Colonic mucosa (tissue), 4 donors: Measurements from ENCODE around the gene PSMC3. TPM values are rescaled to one million over a fixed set of nuclear protein-coding genes. Genes with fewer than 3 reads are reported as not detected.

Experiments
- DNase-seq: peaks from one replicate; pipeline ENCODE4 v3.0.0-alpha.2; 2020
- H3K27ac ChIP-seq: fragments of 200-600 bp; one replicate; pipeline ENCODE4 v1.8.0; 2021
- H3K27me3 ChIP-seq: fragments of 200-600 bp; one replicate; pipeline ENCODE4 v1.8.0; 2021
- H3K36me3 ChIP-seq: fragments of 200-600 bp; one replicate; pipeline ENCODE4 v1.8.0; 2021
- H3K4me1 ChIP-seq: fragments of 200-600 bp; one replicate; pipeline ENCODE4 v1.8.0; 2021; ENCODE audit warnings: mild to moderate bottlenecking
- H3K4me3 ChIP-seq: fragments of 200-600 bp; one replicate; pipeline ENCODE4 v1.8.0; 2021
- H3K9ac ChIP-seq, 2 donors: one replicate each; pipeline ENCODE4 v1.7.0; 2013; ENCODE audit warnings: control low read depth in 2 of 2, low read depth in 2 of 2, low read length in 2 of 2
- H3K9me3 ChIP-seq: fragments of 200-600 bp; one replicate; pipeline ENCODE4 v1.8.0; 2021
- CTCF ChIP-seq: fragments of 200-600 bp; IDR thresholded peaks from one replicate; pipeline ENCODE4 v1.8.0; 2022; ENCODE audit warnings: antibody characterized with exemption, mild to moderate bottlenecking
- intact Hi-C: fragments of 100-400 bp; cut with DNase I; formaldehyde crosslinking; loops from one replicate; pipeline ENCODE4 v1.14.1; 2022
- total RNA-seq, 2 donors: library from RNA; stranded (reverse); fragmentation: NEBNext Ultra II Directional in 1 of 2; extraction: Animal tissue kit (Norgen Biotek cat#: 25700) in 1 of 2; gene quantifications; one replicate each; pipeline ENCODE4 v1.2.1, GENCODE V29; 2021
- donor health status: healthy.
- donor health status: DM: no; HTN: no; CAD: no.
- donor health status: DM: no; HTN: no; CAD: no.

PSMC3 gene
- total RNA-seq = 100 to 1,000 TPM in 1 of 2 donors, 10 to 100 TPM in 1; 74.4 to 152 TPM

GRCh38 chr11:47426062-47426956, at the start of gene PSMC3:
Gene PSMC3 (minus strand): TSS chr11:47426439. CDS start chr11:47426279, 160 bp downstream.
- no peak for TF ChIP-seq CTCF
- H3K9me3 ChIP-seq = no peaks in the 10 kb centered on the region
- H3K36me3 ChIP-seq = peaks cover 5% of the 10 kb centered on the region
- H3K27ac ChIP-seq = peak within 1 kb of the TSS; percentile 82
- DNase-seq = peak; percentile 99
- H3K4me1 ChIP-seq = peaks cover 8% of the 10 kb centered on the region
- no peaks in the 10 kb centered on the region for H3K27me3 ChIP-seq
- peak within 1 kb of the TSS; percentile 74 to 81 for H3K9ac ChIP-seq
- peak within 1 kb of the TSS; percentile 98 for H3K4me3 ChIP-seq
- intact Hi-C loops = no loop called here

- Histone ChIP-seq H3K9ac (no peak overlapping the region), H3K4me1 (peaks cover 8% of the 10 kb centered on the region), H3K27ac (no peak overlapping the region), H3K27me3 (no peaks in the 10 kb centered on the region), H3K9me3 (no peaks in the 10 kb centered on the region), H3K4me3 (no peak overlapping the region), H3K36me3 (peaks cover 33% of the 10 kb centered on the region)
- intact Hi-C loops = loop anchor here (10.0 kb wide), 1 partner anchor 74 kb away; no protein-coding TSS in a partner anchor
- DNase-seq = no peak
- no peak for TF ChIP-seq CTCF
Observed at GRCh38 chr11:47470671-47471070, 44.4 kb upstream of the PSMC3 start.

- no peaks in the 10 kb centered on the region for H3K27me3 ChIP-seq
- H3K9me3 ChIP-seq = no peaks in the 10 kb centered on the region
- no peak overlapping the region for H3K9ac ChIP-seq
- intact Hi-C loops = loop anchor here (10.0 kb wide), 1 partner anchor 75 kb away; no protein-coding TSS in a partner anchor
- DNase-seq = no peak
- H3K4me1 ChIP-seq = peaks cover 8% of the 10 kb centered on the region
- no peak for TF ChIP-seq CTCF
- H3K27ac ChIP-seq = no peak overlapping the region
- no peak overlapping the region for H3K4me3 ChIP-seq
- H3K36me3 ChIP-seq = peaks cover 23% of the 10 kb centered on the region
Observed at GRCh38 chr11:47469361-47470179, 43.3 kb upstream of the PSMC3 start.

- Histone ChIP-seq H3K4me1 (peaks cover 8% of the 10 kb centered on the region), H3K9ac (no peak overlapping the region), H3K9me3 (no peaks in the 10 kb centered on the region), H3K4me3 (no peak overlapping the region), H3K27me3 (no peaks in the 10 kb centered on the region), H3K36me3 (peaks cover 23% of the 10 kb centered on the region), H3K27ac (no peak overlapping the region)
- DNase-seq = no peak
- TF ChIP-seq CTCF = no peak
- intact Hi-C loops = no loop called here
Observed at GRCh38 chr11:47468598-47469214, 42.5 kb upstream of the PSMC3 start.

GRCh38 chr11:47467357-47467756, 41.1 kb upstream of the PSMC3 start:
- Histone ChIP-seq H3K27me3 (no peaks in the 10 kb centered on the region), H3K4me3 (no peak overlapping the region), H3K9ac (peak overlapping the region in 1 of 2 donors; percentile 44), H3K27ac (no peak overlapping the region), H3K9me3 (no peaks in the 10 kb centered on the region), H3K4me1 (peaks cover 8% of the 10 kb centered on the region), H3K36me3 (peaks cover 17% of the 10 kb centered on the region)
- peak; percentile 68 for DNase-seq
- intact Hi-C loops = no loop called here
- no peak for TF ChIP-seq CTCF
